ENCODE measurements around the gene OR2AJ1. TPM values are rescaled to one million over a fixed set of nuclear protein-coding genes. Genes with fewer than 3 reads are reported as not detected.

OR2AJ1 gene
- total RNA-seq, 1 donor from 2014 or later: not detected

DNA sequence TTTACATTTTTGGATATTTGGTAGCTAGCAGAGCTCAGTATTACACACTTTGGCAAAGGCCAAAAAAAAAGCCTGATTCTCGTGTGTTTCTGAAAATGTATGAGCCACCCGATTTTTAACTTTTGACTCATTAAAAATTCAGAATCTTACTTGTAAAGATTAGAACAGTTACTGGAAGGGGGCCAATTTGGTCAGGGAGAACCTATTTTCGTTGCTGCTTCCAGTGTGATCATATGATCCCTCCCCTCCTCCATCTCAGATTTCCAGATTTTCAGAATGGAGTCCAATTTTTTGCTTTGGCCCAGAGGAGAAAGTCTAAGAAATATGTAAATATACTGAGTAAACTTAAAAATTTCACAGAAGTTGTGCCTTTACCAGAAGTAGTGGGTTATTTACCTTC lies 37.1 kb downstream of the OR2AJ1 start:
- no peak for DNase-seq (ENCODE audit: low read depth in 2 of 2)

DNA sequence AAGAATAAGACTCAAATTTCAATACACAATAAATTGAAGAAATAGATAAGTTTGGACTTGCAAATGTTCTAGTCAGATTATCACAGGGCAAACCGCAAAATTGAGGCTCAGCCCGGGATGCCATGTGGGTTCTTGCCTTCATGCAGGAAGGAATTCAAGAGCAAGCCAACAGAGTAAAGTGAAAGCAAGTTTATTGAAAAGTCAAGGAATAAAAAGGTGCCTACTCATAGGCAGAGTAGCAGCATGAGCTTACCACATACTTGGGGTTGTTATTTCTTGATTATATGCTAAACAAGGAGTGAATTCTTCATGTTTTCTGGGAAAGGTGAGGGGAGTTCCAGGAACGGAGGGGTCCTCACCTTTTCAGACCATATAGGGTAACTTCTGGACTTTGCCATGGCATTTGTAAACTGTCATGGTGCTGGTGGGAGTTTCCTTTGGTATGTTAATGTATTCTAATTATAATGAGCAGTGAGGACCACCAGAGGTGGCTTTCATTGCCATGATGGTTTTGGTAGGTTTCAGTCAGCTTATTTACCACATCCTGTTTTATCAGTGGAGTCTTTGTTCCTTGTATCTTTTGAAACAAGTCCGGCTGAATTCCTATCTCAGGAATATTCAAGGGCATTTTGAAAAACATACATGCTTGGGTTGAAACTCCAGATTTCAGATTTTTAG lies 38.4 kb downstream of the OR2AJ1 start:
- DNase-seq (ENCODE audit: low read depth in 2 of 2): no peak

DNA sequence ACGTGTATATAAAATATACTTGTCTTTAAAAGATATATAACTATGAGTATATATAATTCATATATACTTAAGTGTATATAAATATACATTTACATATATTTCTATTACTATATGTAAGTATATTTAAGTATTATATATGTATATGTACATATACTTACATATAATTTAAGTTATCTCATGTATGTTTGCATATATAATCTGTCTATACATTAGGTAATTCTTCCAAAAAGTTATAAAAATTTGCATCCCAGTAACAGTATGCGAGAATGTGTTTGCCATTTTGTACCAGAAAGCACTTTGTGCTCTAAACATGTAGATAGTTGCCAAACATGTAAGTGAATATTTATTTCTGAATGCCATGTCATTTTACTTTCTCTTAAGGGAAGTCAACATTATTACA lies 40.2 kb downstream of the OR2AJ1 start, which contains the start of gene OR2AK2:
TSS of gene OR2AK2 (plus strand) at position 301 of the 400 bp plus-strand sequence. CDS start 144 bp downstream, outside the sequence.
- DNase-seq (ENCODE audit: low read depth in 2 of 2): no peak

DNA sequence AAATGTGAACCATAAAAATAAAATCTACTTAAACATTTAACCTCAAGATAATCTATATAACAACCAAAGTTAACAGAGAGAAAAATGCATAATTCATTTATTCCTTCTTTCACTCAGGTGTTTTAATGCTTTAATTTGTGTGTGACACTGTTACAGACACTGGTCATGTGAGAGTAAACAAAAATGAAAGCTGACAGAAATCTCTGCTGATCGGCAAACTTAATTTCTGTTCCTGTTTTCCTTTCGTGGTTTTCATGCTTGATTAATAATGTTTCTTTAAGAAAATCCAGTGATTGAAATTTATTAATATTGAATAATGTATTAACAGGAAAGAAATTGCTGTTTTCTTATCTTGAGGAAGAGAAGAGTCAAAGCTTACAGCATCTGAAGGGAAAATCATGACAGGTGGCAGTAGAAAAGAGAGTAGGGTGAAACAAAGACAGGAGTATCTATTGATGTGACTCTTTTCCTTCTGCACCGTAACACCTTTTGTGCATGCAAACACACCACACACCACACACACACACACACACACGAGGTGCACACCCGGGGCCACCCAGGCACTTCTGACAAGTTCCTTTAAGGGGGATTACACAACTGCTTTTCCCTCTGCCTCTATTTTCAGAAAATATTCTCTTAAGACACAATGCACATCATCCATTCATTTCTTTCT lies 42.0 kb downstream of the OR2AJ1 start:
- no peak for DNase-seq (ENCODE audit: low read depth in 2 of 2)

Other genes with a start within 250 kb of the OR2AJ1 start
- not detected in 2 replicates for gene OR13G1, start 245.2 kb upstream of the OR2AJ1 start, total RNA-seq
- gene OR6F1, start 208.2 kb upstream of the OR2AJ1 start, total RNA-seq: not detected in 2 replicates
- not detected in 2 replicates for gene OR14K1, start 186.3 kb upstream of the OR2AJ1 start, total RNA-seq
- gene OR14A2, start 176.7 kb upstream of the OR2AJ1 start, total RNA-seq: not detected in 2 replicates
- gene OR1C1, start 164.3 kb upstream of the OR2AJ1 start, total RNA-seq: not detected in 2 replicates
- not detected in 2 replicates for gene OR14A16, start 100.8 kb upstream of the OR2AJ1 start, total RNA-seq
- gene OR11L1, start 83.0 kb upstream of the OR2AJ1 start, total RNA-seq: not detected in 2 replicates
- under 0.01 and 0.25 TPM in 2 replicates for gene TRIM58, start 67.7 kb upstream of the OR2AJ1 start, total RNA-seq
- gene OR2W3, start 29.3 kb upstream of the OR2AJ1 start, total RNA-seq: not detected in 2 replicates
- gene OR2T8, start 4.6 kb upstream of the OR2AJ1 start, total RNA-seq: not detected in 2 replicates
- not detected in 2 replicates for gene OR2L8, start 24.0 kb downstream of the OR2AJ1 start, total RNA-seq
- not detected in 2 replicates for gene OR2AK2, start 40.3 kb downstream of the OR2AJ1 start, total RNA-seq
- gene OR2L5, start 88.8 kb downstream of the OR2AJ1 start, total RNA-seq: not detected in 2 replicates
- gene OR2L2, start 105.2 kb downstream of the OR2AJ1 start, total RNA-seq: not detected in 2 replicates
- not detected in 2 replicates for gene OR2L3, start 121.9 kb downstream of the OR2AJ1 start, total RNA-seq
- not detected in 2 replicates for gene OR2L13, start 170.3 kb downstream of the OR2AJ1 start, total RNA-seq
- gene OR2M5, start 220.3 kb downstream of the OR2AJ1 start, total RNA-seq: not detected in 2 replicates
- gene OR2M2, start 249.9 kb downstream of the OR2AJ1 start, total RNA-seq: not detected in 2 replicates

All from dermis microvascular lymphatic vessel endothelial cell (primary cell).